Suppressor macrophage treated with lipopolysaccharide for 4 hours (primary cell): ENCODE measurements around the gene MTHFD2L.
"Not testable (repeated sequence)": the region's sequence is repeated elsewhere in the genome, so short reads cannot be mapped to it uniquely, and the experiment has no call there.

Experiments used
- DNase-seq: peaks from one replicate; pipeline ENCODE4 v3.0.0-alpha.2; 2020

MTHFD2L gene

DNA sequence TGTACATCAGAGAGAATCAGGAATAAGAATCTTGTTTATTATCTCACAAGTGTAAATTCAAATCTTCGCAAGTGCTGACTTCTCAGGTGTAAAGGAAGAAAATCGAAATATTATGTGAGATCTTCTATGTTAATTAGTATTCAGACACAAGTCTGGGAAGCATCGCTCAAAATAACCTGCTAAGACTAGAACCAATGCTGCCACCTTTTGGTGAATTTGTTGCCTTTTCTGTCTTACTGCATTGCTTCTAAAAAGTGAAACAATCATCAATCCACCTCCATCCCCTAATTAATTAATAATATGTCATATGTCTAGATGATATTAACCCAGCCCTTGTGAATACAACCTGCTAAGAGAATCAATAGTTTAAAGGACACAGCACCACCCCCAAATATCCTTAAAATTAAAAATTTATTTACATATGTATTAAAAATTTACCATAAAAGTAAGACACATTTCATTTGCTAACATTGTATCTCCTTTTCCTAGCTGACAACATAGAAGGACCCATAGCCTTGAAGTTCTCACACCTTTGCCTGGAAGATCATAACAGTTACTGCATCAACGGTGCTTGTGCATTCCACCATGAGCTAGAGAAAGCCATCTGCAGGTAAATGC is 153.9 kb downstream of the MTHFD2L start:
- peak; percentile 76 for DNase-seq

DNA sequence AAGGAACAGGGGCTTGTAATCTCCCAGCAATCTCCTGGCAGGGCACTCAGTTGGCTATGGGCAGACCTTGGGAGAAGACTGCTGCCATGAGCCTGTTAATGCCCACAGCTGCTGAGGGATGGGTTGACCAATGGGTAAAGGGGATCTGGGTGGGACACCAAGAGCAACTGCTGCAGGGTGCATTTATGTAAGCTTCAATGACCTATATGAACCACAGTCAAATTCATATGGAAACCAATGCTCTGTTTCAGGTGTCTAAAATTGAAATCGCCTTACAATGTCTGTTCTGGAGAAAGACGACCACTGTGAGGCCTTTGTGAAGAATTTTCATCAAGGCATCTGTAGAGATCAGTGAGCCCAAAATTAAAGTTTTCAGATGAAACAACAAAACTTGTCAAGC is 156.4 kb downstream of the MTHFD2L start:
- no peak for DNase-seq

DNA sequence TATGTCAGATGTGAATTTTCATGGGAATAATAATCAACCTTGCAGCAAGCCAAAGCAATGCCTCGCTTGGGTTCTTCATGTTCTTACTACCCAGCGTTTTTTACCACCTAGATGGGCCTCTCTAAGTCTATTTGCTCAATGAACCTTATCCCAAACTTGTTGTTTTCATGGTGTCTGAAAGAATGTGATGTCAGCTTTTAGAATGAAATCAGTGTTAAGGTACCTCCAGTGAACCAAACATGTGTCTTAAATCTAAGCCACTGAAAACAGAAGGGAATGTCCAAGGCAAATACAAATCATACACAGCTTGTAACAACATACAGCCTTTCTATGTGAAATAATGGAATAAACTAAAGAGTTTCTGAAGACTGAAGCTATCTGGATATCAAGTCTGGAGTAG is 157.0 kb downstream of the MTHFD2L start:
- no peak for DNase-seq

DNA sequence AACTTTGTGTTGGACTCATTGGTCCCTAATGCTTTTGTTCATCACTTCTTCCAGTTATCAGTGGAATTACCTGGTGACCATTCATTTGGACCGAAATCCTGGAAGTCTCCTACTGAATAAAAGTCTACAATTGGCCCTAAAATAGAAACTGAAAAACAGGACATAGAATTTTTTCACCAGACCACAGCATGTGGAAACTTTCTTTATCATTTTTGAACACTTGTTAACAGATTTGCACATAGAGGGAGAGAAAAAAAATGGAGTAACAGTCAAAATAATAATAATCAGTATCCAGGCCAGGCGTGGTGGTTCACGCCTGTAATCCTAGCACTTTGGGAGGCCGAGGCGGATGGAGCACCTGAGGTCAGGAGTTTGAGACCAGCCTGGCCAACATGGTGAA is 157.5 kb downstream of the MTHFD2L start:
- no peak for DNase-seq

DNA sequence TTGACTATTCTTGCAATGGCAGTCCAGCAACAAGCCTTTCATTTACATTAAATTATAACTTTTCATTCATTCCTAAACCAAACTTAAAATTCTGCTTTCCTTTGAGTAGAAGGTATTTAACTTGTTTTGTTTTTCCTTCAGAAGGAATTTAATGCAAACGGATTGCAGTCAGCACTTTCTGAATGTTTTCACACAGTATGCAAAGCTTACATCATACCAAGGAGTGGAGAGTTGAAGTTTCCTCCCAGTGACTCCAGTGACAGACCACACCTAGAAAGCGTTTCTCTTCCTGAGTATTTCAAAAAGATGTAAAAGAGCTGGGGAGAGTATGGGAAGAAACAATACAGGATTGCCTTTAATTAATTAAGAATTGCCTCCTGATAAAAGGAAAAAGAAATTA is 158.5 kb downstream of the MTHFD2L start:
- DNase-seq: peak; percentile 21

DNA sequence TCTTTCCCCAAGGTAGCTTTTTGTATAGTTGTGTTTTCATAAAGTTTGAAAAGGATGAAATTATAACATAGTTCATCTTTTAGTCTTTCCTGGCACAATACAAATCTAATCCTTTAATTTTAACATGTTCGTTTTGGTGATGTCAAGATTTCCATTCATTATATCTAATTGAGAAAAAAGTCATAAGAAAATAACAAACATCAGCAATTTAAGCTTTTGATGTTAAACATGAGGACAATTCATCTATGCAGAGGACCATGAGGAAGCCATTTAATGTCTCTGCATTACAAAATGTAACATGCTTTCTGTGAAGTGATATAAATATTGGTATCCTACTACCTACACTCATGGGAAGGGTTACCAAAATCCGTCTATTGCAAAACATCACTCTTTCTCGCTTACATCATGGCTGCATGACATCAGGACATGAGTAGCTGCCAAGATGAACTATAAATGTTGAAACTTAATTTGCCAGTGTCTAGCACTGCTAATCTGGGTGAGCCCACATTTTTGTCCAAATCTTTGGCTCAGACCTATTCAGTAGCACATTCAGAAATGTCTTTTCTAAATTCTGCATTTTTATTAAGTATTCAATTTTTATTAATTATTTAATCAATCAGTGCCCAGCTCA is 159.8 kb downstream of the MTHFD2L start:
- peak; percentile 52 for DNase-seq

DNA sequence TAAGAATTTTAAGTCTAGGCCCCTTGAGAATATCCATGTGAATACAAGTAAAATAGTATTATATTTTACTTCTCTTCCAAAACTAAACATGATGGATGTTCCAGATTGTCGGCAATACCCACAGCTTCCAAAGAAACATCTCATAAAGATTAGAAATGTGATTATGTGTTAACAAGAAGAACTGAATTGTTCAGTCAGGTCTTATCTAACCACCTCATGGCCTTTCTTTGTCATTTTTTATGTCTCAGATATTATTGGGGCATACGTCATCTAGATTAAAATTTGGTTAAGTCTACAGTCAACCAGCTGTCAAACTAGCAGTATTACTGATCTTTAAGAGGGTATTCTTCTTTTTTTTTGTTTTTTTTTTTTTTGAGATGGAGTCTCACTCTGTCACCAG is 160.4 kb downstream of the MTHFD2L start:
- no peak for DNase-seq

DNA sequence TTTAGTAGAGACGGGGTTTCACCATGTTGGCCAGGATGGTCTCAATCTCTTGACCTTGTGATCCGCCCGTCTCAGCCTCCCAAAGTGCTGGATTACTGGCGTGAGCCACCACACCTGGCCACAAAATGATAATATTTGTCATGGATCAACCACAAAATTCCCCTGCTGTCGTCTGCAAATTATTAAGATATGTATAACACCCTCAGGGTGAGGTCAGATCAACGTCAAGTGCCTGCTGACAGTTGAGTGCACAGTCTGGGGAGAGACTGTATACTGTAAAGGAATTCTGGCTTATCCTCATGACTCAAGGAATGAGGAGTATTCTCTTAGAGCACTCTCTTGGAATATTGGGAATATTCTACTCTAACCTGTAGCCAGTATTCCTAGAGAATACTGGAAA is 161.6 kb downstream of the MTHFD2L start:
- DNase-seq: no peak

DNA sequence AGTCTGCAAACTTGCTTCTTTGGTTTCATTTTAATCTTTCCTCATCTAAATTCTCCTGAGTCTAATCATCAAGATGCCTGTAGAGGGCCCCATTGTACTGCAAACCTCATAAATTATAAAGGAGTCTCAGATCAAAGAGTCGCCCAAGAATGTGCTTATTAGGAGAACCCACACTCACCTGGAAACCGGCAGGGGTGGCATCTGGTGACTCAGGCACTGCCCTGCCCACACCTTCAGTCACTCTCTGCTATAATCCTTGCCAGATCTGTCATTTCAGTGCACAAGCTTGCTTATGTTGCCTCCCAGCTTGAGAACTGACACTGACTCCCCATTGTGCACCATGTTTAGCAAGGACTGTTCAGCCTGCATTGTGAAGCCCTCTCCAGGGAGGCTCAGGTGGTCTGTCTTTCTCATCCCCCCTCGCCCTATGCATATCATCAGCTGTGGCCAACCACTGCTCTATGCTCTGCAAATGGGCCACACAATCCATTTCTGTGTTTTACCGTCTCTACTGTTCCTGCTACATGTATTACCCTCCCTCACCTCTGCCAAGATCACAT is 162.7 kb downstream of the MTHFD2L start:
- DNase-seq: peak; percentile 79

DNA sequence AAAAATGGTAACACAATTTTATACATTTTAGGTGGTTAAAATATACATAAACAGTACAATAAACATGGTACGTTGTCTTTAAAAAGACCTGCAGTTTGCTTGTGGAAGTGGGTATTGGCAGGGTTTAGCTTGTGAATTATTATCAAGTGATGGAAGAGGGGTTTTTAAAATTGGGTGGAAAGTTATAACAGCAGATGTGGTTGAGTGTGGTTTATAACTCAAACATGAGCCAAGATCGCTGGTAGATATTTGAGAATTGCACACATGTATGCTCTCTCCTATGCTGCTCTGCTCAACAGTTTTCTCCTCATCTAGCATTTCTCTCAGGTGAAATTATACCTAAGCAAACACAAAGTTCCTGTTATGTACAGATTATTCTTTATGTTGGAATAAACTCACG is 164.4 kb downstream of the MTHFD2L start:
- DNase-seq: no peak

DNA sequence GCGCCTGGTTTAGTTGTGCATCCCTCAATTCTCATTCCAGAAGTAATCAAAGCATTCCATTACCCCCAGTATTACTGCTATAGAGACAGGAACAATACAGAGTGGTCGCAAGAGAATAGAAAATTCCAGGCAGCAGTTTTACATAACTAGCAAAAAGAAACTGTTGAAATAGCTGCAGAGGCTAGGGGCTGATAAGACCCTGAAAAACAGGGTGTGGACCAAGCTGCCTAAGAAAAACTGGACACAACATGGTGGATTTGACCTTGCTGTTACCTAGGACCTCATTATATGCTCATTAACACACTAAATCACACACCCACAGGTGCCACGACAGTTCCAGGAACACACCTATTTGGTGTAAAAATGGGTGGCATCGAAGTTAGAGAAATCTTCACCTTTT is 165.7 kb downstream of the MTHFD2L start:
- no peak for DNase-seq

DNA sequence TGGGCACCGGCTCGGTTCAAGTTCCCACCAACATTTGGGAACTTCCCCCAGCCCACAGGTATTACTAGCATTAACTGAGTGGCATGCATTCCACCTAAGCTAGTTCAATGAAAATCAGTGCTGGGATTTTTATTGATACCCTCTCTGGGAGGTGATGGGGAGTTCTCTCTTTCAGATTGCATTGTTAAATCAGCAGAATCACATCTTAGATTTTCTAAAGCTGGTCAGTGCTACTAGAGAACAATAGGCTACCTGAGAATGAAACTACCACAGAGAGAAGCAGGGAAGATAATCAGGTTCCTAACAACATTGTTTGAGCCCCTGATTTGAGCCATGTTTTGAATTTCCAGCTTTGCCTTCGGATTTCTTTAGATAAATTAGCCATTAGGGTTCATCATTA is 166.3 kb downstream of the MTHFD2L start:
- no peak for DNase-seq

DNA sequence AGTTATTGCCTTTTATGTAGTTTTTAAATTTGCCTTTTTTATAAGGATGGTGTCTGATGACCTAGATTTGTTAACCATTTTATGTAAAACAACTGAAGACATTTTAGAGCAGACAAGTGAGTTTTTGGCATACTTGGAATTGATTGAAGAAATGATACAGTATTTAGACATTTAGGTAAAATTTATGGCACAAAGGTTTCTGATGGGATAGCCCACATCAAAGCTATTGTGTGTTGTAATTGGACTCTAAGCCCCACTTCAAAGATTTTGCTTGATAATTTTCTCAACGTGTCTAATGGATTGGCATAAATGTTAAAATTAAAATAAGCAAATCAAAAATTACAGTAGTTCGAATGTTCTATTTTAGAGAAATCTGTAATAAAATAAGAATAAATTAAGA is 168.0 kb downstream of the MTHFD2L start:
- no peak for DNase-seq

DNA sequence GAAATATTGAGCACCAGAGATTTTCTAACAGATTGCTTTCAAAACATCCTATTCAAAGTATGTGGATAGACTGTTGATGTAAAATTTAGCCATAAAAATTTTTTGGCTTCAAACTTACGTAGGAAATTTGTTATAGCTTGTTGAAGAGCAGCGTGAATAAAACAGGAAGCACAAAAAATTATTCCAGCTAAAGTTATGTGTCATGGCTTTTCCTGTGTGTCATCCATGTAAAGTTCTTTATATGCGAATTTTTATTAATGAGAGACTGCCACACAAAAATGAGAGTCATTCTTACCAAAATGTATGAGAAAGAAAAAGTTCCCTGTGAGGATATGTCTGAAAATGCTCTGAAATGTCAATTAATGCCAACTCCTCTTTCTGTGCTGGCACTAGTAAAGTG is 169.8 kb downstream of the MTHFD2L start:
- DNase-seq: peak; percentile 70

DNA sequence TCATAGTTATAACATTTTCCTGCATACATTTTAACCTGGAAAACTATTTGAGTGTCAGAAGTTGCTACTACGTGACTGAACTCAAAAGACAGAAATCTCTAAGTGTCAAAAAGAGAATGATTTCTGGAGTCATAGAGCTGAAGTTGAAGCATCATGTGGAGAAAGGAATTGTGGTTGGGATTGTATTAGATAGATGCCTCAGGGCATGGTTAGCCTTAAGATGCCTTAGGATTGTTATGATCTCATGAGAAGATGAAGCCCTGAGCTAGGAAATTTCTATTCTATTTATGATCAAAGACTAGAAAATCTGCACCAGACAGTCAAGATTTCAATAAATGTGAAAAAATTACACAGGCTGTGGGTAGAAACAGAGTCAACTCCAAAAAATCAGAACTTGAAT is 170.6 kb downstream of the MTHFD2L start:
- no peak for DNase-seq

DNA sequence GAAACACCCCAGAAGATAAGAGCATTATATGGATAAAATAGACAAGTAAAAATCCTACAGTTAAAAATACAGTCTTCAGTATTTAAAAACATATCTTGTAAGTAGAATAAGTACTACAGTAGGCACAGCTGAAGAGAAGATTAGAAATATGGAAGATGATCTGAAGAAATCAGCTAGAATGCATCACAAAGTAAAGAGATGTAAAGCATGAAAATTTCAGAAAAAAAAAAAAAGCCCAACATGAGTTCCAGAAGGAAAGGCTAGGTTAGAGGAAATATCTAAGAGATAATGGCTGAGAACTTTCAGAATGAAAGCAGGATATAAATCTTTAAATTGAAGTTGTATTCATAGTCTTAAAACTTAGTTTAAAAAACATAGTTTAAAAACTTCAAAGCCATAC is 171.4 kb downstream of the MTHFD2L start:
- DNase-seq: no peak

DNA sequence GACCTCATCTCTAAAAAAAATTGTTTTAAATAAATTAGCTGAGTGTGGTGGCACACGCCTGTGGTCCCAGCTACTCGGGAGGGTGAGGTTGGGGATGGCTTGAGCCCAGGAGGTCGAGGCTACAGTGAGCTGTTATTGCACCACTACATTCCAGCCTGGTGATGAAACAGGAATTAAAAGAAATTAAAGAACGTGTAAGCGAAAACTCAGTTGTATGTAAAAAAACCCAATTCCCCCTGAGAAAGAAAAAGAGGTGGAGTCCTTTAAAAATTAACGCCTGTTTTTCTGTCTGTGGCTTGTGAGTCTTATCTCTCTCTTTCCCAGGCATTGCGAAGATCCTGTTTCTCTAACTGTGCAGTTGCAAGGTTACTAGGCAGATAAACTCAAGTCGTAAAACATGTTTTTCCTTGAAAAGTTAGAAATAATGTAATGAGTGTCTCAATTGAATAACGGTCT is 172.4 kb downstream of the MTHFD2L start:
- peak; percentile 26 for DNase-seq

DNA sequence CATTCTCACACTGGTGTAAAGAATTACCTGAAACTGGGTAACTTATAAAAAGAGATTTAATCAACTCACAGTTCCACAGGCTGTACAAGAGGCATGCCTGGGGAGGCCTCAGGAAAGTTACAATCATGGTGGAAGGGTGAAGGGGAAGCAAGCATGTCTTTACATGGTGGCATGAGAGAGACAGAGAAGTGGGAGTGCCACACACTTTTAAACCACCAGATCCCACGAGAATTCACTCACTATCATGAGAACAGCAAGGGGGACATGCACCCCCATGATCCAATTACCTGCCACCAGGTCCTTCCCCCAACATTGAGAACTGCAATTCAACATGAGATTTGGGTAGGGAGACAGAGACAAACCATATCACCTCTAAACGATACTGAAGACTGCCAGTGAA is 173.3 kb downstream of the MTHFD2L start:
- DNase-seq: no peak

DNA sequence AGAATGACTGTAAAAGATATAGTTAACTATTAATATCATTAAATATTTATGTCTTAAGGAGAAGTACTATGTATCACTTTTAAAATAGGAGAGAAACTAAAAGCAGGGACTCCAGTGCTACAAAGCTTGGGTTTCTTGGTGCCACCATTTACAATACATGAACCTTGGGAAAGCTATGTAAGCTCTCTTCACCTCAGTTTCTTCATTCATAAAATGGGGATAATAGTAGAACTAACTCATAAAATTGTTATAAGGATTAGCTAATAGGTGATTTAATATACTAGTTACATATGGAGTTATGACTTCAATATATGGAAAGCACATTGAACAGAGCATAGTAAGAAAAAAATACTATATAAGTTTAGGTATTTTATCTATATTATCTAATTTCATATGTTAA is 174.0 kb downstream of the MTHFD2L start:
- no peak for DNase-seq

DNA sequence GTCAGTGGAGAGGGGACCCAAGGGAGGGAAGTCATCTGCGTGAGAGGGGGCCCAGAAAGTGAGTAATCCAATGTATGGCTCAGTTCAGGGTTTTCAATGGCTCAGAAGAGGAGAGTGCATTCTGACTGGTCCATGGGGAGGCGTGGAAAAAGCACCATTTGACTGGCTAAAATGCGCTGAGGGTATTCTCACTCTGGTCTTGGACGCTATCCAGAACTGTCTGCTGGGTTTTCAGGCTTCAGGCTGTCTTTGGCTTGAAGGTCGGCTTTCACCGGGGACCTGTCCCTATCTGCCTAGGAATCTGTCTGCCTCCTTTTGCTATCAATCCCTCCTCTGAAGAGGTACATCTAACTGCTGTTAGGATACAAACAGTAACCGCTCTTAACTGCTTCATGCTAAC is 176.7 kb downstream of the MTHFD2L start:
- DNase-seq: no peak

DNA sequence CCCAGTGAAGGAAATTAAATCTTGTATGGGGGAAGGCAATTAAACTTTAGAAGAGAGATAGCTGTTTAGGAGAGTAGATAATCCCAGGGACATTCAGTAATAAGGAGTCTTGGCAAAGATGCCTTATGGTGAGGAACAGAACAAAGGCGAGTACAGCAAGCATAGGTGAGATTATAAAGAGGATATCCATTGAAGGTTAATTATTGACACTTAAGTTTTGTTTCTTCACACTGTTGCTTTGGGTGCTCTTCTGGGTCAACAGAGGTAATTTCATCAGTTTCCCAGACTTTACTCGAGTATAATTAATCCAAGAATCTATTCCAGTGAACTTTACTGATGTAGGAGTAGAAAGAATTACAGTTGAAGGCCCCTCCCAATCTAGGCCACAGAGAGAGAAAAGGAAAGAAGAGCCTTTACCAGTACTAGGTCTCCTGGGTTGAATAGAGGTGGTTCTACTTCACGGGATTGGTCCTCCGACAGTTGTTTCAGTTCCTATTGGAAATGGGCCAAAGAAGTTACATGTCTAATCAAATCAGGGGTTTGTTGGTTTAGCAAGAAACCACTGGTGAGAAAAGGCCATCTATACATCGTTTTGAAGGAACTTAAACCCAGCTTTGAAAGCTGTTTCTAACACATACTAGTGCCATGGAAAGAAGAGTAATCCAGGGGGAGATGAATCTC is 177.6 kb downstream of the MTHFD2L start:
- peak; percentile 57 for DNase-seq

DNA sequence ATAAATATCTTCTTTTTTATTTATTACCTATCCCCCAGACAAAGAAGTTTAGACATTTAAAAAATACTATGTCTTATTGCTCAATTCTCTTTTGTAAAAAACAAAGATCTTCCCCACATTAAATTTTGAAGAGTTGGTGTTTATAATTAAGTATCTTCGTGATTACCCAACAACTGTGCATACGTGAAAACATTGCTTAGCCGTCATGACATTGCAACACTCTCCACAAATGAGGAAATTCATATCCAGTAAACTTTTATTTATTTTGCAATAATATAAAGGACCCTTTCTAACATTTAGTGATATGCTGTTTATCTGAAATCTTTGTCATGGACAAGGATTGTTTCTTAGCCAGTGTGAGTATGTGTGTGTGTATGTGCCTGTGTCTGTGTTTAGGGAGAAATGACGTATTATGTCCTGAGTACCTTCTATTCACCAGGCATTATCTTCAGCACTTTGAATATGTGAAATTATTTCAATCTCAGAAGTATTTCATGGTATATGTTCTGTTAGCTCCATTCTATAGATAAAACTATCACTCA is 180.9 kb downstream of the MTHFD2L start:
- DNase-seq: peak; percentile 86

DNA sequence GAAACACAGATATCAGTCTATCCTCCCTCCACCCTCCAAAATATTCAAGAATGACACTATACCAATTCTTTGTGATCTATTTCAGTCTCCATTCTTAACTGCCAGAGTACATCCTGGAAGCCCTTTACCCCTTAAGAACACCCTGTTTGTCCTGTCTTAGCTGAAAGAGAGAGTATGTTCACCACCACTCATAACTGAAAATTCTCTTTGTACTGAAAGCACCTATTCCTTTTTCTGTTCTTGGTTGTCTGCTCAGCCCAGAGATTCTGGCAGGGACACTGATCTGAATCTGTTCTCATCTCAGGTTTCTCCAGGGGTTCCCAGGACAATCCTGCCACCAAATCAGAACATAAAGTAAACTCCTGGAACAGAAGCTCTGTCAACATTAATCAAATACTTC is 181.6 kb downstream of the MTHFD2L start:
- no peak for DNase-seq

DNA sequence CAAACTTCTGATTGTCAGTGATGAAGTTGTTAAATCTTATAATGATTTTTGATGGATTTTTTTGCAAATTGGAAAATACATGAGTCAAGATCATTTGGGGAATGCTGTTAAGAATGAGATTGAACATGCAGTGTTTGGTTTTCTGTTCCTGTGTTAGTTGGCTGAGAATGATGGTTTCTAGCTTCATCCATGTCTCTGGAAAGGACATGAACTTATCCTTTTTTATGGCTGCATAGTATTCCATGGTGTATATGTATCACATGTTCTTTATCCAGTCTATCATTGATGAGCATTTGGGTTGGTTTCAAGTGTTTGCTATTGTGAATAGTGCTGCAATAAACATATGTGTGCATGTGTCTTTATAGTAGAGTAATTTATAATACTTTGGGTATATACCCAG is 182.5 kb downstream of the MTHFD2L start:
- DNase-seq: not testable (repeated sequence)
